Thoracic aorta (tissue), 2 donors: ENCODE data around the gene GPR78. TPM values are rescaled to one million over a fixed set of nuclear protein-coding genes. Genes with fewer than 3 reads are reported as not detected.

Experiments
- ATAC-seq: fragments of 150-250 bp; one replicate; pipeline ENCODE4 v1.8.0; 2017; ENCODE audit warnings: low read depth; ENCODE audit not compliant: insufficient number of reproducible peaks, low FRiP score
- DNase-seq: peaks from one replicate; pipeline ENCODE4 v3.0.0-alpha.2; 2020; ENCODE audit warnings: low spot score
- H3K27ac ChIP-seq, 2 donors: fragments of 200-600 bp; sonication (generic); 1 replicate in 1 of 2; 2 replicates in 1 of 2; pipeline ENCODE4 v1.5.1; 2016; ENCODE audit warnings: mild to moderate bottlenecking in 2 of 2, moderate library complexity in 2 of 2
- H3K27me3 ChIP-seq: fragments of 200-600 bp; sonication (generic); replicated peaks from 2 replicates; pipeline ENCODE4 v1.6.0; 2016; ENCODE audit warnings: mild to moderate bottlenecking; ENCODE audit not compliant: insufficient read depth
- H3K36me3 ChIP-seq: fragments of 200-600 bp; sonication (generic); one replicate; pipeline ENCODE4 v1.5.1; 2016
- H3K4me1 ChIP-seq, 2 donors: fragments of 200-600 bp; sonication (generic); 1 replicate in 1 of 2; 2 replicates in 1 of 2; pipeline versions ENCODE4 v1.5.1 to v1.6.0; 2016; ENCODE audit warnings: low read depth in 2 of 2, mild to moderate bottlenecking in 1 of 2; ENCODE audit not compliant: control insufficient read depth in 1 of 2
- H3K4me3 ChIP-seq: fragments of 200-600 bp; sonication (generic); 2 replicates; pipeline ENCODE4 v1.5.1; 2016; ENCODE audit warnings: mild to moderate bottlenecking
- H3K9me3 ChIP-seq: fragments of 200-600 bp; sonication (generic); 2 replicates; pipeline ENCODE4 v1.5.1; 2016
- total RNA-seq, 2 donors: library from RNA; depleted of rRNA; stranded (reverse); fragments of >200 nt; gene quantifications; one replicate each; pipeline versions ENCODE4 v1.1.0 to v1.2.3, GENCODE V29; 2016
- TF ChIP-seq, protein P1 (sequence below): fragments of 200-600 bp; sonication (generic); IDR thresholded peaks from one replicate; pipeline ENCODE4 v1.5.1; 2019; ENCODE audit warnings: antibody characterized with exemption

The GPR78 gene
- total RNA-seq, 2 donors from 2014 or later: not detected

DNA sequence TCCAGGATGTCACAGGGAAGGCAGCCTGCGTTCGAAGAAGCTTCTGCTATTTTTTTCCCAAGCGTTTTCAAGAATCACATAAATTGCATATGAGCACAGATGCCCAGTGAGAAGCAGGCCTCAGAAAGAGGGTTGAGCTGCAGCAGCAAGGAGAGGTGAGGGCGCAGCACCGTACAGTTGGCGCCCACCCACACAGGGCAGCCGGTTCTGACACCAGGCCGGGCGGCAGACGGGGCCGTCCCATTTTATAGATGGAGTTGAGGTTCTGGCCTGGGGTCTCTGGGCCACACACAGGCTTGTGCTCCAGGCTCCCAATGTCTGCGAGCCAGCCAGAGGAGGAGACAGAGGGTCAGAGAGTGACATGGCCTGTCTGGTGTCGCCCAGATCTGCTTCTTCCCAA, 35.2 kb downstream of the GPR78 start:
- DNase-seq (no peak), ATAC-seq (no peak)
- H3K36me3 ChIP-seq: no peaks in the 10 kb centered on the region
- no peak overlapping the region for H3K4me3 ChIP-seq
- no peaks in the 10 kb centered on the region for H3K27me3 ChIP-seq
- H3K27ac ChIP-seq: no peak overlapping the region
- no peaks in the 10 kb centered on the region for H3K9me3 ChIP-seq
- no peaks in the 10 kb centered on the region for H3K4me1 ChIP-seq
- TF ChIP-seq, protein P1, sequence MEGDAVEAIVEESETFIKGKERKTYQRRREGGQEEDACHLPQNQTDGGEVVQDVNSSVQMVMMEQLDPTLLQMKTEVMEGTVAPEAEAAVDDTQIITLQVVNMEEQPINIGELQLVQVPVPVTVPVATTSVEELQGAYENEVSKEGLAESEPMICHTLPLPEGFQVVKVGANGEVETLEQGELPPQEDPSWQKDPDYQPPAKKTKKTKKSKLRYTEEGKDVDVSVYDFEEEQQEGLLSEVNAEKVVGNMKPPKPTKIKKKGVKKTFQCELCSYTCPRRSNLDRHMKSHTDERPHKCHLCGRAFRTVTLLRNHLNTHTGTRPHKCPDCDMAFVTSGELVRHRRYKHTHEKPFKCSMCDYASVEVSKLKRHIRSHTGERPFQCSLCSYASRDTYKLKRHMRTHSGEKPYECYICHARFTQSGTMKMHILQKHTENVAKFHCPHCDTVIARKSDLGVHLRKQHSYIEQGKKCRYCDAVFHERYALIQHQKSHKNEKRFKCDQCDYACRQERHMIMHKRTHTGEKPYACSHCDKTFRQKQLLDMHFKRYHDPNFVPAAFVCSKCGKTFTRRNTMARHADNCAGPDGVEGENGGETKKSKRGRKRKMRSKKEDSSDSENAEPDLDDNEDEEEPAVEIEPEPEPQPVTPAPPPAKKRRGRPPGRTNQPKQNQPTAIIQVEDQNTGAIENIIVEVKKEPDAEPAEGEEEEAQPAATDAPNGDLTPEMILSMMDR: no peak

DNA sequence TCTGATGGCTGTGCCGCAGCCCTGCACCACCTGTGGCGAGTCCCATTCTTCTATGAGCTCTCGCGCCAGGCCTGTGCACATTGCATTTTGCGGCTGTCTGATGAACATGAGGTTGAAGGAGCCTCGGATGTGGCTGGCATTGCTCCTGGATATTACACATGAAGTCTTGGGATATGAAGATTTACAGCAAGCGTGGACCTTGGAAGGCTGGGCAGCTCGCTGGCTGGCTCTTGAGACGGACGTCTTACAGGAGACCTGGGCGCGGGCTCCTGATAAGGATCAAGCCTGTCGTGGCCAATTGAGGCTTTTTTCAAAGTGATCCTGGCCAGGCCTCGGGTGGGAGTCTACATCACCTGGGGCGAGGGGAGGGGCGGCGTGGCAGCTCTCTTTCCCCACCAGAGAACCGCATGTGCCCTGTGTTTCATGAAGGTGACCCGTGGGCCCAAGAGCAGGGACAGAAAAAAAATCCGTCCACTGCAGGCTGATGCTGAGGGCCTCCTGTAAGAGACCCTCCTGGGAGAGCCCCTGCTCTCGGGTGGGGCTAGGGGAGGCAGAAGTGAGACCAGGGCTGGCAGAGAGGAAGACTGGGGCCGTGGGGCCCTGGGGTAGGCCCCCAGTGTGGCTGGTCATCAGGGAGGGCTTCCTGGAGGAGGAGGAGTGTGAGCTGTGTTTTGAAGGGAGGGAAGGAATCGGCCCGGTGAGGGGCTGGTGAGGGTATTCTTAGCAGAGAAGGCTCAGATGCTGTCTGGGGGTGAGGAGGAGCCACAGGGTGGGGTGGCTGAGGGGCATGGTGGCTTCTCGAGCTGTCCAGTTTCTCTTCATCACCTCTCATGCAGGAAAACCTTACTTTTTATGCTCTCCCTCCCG, 36.0 kb downstream of the GPR78 start:
- no peaks in the 10 kb centered on the region for H3K9me3 ChIP-seq
- H3K27me3 ChIP-seq: no peaks in the 10 kb centered on the region
- no peak overlapping the region for H3K4me3 ChIP-seq
- ATAC-seq (no peak), DNase-seq (no peak)
- no peaks in the 10 kb centered on the region for H3K4me1 ChIP-seq
- no peak overlapping the region for H3K27ac ChIP-seq
- TF ChIP-seq, protein P1: no peak
- H3K36me3 ChIP-seq: no peaks in the 10 kb centered on the region

DNA sequence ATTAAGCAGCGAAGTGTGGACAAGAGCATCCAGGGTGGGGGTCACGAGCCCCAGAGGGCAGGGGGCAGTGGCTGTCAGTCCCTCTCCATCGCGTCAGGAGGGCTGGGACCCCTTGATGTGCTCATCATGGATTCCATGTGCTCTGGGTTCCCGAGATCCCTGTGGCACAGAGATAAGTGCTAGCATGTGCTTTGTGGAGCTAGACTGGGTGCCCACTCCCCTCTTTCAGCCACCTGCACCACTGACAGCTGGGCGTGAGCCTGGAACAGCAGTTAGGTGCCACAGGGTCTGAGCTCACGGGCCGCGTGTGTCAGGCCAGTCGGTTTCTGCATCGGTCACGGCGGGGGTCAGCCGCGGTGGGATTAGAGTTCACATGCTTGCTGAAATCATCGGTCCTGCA, 36.6 kb downstream of the GPR78 start:
- TF ChIP-seq, protein P1: no peak
- H3K27ac ChIP-seq: no peak overlapping the region
- no peaks in the 10 kb centered on the region for H3K9me3 ChIP-seq
- no peaks in the 10 kb centered on the region for H3K27me3 ChIP-seq
- ATAC-seq (no peak), DNase-seq (no peak)
- no peaks in the 10 kb centered on the region for H3K4me1 ChIP-seq
- no peak overlapping the region for H3K4me3 ChIP-seq
- H3K36me3 ChIP-seq: no peaks in the 10 kb centered on the region

DNA sequence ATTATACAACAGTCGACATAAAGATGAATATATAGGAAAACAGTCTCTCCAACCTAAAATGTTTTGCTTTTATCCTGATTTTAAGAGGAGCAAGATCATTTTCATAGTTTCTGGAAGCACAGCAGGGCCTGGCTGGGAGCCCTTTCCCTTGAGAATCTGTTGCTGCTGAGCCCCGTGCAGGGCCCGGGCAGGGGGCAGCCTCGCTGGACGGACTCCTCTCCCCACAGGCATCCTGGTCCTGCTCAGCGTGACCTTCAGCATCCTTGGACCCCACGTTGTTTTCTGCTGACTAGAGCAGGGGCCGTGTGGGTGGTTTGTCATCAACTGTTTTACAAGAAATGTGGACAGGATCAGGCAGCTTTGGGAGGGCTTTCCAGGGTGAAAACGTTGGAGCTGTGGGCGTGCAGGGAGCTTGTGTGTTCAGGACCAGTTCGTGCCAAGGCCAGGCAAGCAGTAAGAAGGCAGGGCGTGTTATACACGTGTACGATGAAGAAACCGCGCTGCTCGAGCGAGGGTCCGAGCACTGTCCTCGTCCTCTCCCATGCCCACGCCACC, 37.4 kb downstream of the GPR78 start:
- ATAC-seq: no peak
- H3K9me3 ChIP-seq: no peaks in the 10 kb centered on the region
- DNase-seq: no peak
- H3K4me1 ChIP-seq: no peaks in the 10 kb centered on the region
- no peak overlapping the region for H3K4me3 ChIP-seq
- H3K36me3 ChIP-seq: no peaks in the 10 kb centered on the region
- H3K27me3 ChIP-seq: no peaks in the 10 kb centered on the region
- TF ChIP-seq, protein P1: no peak
- H3K27ac ChIP-seq: no peak overlapping the region

DNA sequence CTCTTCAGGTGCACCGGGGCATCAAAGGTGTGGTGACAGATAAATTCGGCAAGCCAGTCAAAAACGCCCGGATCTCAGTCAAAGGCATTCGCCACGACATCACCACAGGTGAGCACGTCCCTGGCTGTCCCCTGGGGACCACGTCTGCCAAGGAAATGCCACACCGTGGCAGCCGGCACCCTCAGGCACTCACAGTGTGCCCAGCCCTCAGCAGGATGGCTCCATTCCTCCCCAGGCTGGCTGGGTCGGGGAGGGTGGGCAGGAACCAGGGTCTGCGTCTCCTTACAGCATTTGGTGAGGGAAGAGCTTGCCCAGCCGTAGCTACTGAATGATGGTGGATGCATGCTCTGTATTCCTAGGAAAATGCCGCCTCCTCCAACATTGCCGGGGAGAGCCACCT, 38.2 kb downstream of the GPR78 start:
- no peaks in the 10 kb centered on the region for H3K4me1 ChIP-seq
- DNase-seq (no peak), ATAC-seq (no peak)
- H3K27ac ChIP-seq: no peak overlapping the region
- TF ChIP-seq, protein P1: no peak
- H3K27me3 ChIP-seq: no peaks in the 10 kb centered on the region
- no peaks in the 10 kb centered on the region for H3K36me3 ChIP-seq
- H3K9me3 ChIP-seq: no peaks in the 10 kb centered on the region
- H3K4me3 ChIP-seq: no peak overlapping the region
